Stimulated activated CD8-positive, alpha-beta memory T cell treated with anti-CD3 and anti-CD28 coated beads, Interleukin-7, amount 100 ng/mL, for 1 hour (primary cell): Measurements from ENCODE around the gene MLH3.
"Not testable (repeated sequence)": the region's sequence is repeated elsewhere in the genome, so short reads cannot be mapped to it uniquely, and the experiment has no call there.

Experiments
- DNase-seq, 2 donors: peaks; one replicate each; pipeline ENCODE4 v3.0.0-alpha.2; 2020; ENCODE audit warnings: low read depth in 2 of 2

Gene MLH3

DNA sequence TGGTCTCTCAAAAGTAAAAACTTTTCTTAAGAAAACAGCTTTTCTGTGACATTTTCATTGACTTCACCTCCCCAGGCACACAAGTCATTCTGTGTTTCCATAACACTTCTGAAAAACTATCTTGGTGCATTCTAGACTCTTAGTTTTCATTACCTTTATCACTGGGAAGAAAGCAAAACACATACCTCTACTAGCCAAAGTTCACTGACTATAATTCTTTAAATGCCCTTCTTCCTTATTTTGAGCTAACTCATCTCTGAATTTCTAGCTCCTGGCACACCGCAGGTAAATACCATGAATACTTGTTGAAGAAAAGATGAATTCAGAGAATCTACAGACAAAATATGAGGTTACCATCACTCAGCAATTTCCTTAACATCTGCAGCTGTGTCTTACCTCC lies 21.1 kb downstream of the MLH3 start:
- no peak for DNase-seq

DNA sequence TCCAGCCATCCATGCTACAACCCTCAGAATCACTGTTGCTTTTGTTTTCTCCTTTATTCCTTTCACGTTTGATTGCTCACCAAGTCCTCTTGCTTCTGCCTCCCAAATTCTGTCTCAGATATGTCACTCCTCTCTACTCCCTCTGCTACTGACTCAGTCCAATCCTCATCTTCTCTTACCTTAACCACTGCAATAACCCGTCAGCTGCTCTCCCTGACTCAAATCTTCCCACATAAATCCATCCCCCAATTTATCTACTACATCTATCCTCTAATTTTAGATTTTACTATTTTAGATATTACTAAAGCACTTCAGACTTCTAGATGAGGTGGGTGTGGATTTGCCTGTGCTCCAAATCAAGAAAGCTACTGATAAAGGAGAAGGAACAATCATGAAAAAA lies 25.4 kb downstream of the MLH3 start:
- DNase-seq: no peak

DNA sequence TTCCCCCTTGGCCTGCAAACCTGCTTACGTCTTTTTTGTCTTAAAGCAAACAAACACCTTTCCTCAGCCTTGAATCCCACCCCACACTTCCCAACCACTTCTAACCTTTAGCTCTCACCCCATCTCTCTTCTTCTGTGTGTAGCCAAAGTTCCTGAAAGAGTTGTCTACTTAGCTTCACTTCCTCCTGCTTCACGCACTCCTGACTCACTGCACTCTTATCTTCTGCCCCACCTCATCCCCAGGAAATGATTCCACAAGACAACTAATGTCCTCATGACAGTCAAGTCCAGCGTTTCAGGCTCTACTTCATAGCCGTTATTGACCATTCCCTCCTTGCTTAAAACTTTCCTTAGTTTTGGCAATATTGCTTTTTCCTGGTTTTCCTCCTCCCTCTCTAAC lies 26.2 kb downstream of the MLH3 start:
- DNase-seq: no peak

DNA sequence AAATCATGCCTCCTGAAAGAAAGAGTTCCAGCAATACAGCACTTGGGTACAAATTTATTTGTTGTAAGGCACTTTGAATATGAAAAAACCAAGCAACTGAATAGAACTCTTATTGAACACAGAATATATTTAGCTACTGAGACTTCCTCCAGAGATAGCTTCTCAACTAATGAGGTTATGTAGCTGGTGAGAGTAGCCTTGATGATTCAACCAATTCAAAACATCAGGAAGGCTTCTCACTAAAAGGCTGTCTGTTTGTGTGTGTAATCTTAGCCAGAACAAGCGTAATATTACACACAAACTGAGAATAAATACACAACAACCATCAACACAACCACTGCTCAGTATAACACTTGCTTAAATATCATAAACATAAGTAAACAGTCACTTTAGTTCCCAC lies 28.2 kb downstream of the MLH3 start:
- DNase-seq: no peak

DNA sequence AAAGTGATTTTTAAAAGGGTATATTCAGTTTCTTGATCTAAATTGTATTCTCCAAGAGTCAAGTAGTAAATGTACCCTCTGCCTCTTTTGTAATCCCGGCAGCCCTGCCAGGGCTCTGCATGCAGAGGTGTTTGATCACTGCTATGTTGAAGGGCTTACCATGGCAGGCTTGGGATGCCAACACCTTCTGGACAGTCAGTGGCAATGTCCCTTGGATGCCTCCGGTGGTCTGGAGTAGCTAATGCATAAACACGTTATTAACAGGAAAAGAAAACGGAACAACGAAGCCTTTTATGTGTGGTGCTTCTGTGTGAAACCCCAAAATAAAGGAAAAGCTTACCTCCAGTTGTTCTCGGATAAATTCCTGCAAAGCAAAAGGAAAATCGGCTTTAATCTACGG lies 28.6 kb downstream of the MLH3 start:
- DNase-seq: no peak

DNA sequence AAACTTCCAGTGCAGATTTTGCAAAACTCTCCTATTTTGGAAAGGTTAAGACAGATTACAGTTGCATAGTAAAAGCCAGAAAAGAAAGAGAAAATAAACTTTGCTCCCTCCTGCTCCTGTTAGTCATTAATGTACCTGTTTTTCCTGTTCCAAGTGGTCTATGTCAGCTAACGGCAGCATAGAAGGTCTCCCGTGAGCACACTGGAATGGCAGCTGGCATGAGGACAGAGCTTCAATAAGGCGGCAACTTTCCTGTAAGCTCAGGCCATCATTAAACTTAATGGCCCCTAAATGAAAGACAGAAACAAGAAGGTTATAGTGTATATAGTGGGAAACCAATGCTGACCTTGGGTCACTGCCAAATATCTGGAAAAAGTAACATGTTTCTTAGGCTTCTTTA lies 32.6 kb downstream of the MLH3 start:
- no peak for DNase-seq

DNA sequence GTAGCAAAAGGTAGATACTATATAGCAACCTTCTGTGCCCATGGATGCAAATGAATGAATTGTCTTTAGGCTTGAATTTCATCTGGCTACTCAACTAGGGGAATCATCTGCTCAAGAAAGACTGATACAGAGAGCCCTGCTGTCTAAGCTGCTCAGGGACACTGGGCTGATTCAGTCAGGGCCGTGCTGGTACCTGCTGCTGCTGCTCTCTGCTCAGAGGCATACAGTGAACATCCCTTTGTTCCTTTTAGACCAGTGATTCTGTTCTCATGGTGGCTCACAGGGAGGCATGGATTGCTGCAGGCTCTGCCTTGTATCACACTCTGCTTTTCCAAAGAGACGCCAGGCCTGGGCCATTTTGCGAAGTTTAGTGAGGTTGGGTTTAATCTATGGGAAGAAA lies 34.5 kb downstream of the MLH3 start:
- DNase-seq: no peak

DNA sequence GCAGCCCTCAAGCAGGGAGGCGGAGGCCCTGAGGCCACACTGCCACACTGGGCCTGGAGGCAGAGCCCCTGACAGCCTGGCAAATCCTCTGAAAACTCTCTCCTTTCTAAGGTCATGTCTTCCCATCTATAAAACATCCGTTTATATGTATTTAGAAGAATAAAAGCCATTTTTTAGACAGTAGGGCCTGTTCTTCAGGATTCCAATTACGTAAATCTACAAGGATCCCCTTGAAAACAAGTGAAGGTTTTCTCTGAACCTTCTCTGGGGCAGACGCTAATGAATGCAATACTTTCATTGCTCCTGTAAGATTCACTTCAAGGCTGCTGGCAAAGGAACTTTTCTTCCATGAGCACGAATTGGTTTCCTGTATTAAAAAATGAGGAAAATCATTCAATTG lies 35.8 kb downstream of the MLH3 start:
- DNase-seq: no peak

DNA sequence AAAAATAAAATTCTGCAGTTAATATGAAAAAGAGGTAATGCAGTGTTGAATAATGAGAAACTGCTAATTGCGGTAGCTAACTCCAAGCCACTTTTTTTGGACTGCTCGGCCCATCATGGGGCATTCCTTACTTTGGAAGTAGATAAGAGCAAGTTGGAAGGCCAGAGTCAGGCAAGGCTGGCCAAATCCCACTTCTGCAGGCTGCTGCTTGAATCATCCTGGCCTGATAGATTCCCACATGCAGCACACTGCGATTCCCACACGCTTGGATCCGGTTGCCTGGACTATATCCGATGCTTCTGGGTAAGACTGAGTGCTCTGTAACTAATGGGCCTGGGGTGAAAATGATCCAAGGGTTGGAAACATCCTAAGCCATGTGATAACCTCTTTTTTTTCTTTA lies 38.0 kb downstream of the MLH3 start:
- no peak for DNase-seq

DNA sequence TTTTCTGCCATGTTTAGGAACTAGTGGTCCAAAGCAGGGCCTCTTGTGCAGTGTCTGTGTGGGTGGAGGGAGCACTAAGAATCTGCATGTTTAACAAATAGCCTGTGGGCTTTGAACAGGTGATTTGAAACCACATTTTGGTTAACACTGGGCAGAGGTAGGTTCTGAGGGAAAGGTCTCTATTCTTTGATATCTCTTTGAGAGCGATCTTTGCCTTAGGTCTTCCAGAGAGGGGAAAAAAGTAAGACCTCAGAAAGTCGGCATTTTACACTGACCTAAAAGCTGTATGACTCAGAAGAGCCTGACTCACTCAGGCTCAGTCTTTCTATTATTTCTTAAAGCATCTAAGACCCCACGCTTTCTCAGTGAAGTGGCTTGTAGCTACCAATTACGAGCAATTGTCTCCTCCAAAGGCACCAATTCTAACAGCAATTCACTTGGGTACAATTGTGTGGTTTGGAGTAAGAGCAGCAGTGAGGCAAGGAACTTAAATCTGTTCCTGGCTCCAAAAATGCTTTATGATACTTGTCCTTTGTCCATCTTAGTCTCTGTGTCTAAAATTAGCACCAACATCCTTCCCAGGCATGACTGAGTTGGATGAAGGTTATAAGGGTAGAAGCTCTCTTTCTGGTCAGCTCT lies 39.8 kb downstream of the MLH3 start:
- no peak for DNase-seq

DNA sequence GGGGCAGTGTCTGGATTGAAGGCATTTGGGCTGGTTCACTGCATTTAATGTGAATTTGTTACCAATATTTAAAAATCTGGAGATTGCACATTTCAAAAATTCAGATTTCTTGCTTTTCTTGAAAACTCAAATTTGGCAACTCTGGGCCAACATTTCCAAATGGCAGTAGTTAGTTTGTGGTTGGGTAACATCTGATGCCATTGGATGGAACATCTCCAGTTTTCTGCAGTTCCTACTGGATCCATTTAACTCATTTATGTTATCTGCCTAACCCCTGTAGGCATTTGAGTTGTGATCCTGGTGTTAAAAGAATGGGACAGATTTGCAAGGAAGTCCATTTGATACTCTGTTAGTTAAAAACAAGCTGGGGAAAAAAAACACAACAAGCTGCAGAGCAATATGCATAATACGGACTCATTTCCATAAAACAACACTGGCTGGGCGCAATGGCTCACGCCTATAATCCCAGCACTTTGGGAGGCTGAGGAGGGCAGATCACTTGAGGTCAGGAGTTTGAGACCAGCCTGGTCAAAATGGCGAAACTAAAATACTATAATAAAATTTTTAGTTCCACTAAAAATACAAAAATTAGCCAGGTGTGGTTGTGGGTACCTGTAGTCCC lies 40.7 kb downstream of the MLH3 start:
- DNase-seq: no peak

DNA sequence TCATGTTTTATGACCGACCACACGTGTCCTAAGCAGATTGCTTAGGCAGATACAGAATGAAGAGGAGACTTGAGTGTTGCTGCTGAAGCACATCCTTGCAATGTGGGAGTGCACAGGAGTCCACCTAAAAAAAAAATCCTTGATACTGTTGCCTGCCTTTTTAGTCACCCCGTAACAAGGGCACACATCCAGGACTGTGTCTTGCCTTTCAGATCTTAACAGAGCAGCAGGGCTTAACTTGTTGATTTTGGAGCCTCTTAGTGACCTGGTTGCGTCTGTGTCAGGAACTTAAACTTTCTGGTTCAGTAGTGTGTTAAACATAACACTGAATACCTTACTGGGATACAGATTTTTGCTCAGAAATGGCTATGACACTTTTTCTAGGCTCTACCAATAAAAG lies 42.1 kb downstream of the MLH3 start:
- DNase-seq: no peak

DNA sequence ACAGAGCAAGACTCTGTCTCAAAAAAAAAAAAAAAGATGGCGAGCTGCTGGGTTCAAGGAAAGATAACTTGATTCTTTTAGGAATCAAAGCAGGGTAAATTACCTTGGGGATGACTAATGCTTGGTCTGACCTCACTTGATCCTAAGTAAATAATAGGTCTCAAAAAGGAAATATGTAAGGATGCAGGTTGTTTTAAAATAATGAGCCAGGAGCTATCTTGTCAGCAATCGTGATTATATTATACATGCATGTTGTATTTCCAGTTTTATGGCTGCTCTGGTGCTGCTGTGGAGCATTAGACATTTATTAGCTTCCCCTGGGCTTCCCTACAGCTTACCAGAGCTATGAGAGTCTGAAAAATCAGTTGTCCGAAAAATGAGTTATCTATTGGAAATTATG lies 45.9 kb downstream of the MLH3 start:
- DNase-seq: no peak

DNA sequence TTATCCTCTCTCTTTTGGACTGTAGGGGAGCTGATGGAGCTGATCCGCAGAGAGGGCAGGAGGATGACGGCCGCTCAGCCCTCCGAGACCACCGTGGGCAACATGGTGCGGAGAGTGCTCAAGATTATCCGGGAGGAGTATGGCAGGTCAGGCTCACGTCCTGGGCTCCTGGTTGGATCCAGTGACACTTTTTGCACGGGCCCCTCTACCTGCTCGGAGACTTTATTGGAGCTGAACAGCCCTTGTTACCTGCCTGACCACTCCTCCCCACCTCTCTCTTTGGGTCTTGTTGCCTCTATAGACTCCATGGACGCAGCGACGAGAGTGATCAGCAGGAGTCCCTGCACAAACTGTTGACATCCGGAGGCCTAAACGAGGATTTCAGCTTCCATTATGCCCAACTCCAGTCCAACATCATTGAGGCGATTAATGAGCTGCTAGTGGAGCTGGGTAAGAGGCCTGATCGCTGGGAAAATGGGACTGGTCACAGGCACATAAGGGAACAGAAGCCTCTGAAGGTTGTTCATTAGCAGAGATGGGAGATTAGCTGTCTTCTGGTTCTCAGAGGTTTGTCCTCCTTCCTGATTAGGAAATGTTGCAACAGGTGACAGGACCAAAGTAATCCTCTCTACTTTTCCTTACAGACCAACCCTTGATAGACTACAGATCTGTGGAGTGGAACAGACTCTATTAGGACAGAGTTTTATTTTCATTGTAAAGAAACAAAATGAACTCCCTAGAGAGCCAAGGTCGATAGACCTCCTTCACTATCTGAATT lies 47.8 kb downstream of the MLH3 start:
- no peak for DNase-seq

DNA sequence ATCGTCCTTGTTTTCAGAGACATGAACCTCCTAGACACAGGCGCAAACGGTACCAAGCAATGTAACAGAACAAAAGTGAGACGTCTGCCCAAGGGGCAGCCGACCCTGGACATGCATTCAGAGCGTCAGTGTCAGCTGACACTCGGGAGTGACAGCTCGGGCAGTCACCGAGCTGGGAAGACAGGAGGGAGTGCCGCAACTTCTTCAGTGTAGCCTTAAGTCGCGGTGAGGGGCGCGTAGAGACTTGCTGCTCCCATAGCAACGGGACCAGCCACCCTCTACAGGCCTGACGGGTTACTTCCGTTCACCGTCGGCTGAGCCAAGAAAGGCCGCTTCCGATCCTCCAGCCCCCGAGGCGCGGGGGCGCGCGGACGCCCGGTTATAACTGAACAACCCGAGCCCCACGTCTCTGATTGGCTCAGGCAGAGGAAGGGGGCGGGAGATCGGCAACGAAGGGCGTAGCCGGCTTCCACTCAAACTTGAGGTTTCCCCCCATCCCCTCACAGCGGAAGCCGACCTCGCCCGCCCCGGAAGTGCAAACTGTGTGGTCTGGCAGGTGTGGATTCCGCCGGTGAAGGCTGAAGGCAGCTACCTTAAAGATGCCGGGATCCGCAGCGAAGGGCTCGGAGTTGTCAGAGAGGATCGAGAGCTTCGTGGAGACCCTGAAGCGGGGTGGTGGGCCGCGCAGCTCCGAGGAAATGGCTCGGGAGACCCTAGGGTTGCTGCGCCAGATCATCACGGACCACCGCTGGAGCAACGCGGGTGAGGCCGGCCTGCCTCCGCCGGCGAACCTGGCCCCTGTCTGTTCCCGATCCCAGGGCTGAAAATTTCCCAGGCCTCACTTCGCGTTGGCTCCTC lies 48.6 kb downstream of the MLH3 start, which contains the start of gene EIF2B2:
Gene EIF2B2, plus strand, starts transcription at position 530 of the 858 bp plus-strand sequence. Its CDS starts 70 bp downstream, at position 600.
- peak; percentile 98 for DNase-seq

DNA sequence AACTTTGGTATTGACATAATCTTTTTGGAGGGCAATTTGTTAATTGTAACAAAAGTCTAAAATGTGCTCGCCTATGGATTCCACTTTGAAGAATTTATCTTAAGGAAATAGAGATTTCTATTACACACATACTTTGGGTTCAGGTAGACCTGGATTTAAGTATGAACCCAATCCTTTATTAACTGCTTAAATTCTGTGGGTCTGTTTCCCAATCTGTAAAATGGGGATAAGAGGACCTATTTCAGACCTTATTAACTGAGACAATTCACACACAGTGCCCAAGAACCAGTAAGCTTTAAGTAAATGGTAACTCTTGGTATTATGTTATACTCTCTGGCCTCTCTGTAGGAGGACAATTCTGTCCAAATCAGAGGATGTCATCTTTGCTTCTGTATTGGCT lies 49.4 kb downstream of the MLH3 start:
- no peak for DNase-seq

DNA sequence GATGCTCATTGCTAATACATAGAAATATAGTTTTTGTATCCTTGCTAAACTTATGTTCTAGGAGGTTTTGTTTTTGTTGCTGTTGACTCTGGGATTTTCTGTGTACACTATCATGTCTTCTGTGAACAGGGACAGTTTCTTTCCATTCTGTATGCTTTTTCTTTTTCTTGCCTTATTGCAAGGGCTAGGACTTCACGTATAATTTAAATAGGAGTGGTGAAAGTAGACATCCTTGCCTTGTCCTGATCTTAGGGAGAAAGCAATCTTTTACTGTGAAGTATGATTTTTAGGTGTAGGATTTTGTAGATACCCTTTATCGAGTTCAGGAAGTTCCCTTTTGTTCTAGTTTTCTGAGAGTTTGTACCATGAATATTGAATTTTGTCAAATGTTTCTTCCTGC lies 50.0 kb downstream of the MLH3 start:
- no peak for DNase-seq

DNA sequence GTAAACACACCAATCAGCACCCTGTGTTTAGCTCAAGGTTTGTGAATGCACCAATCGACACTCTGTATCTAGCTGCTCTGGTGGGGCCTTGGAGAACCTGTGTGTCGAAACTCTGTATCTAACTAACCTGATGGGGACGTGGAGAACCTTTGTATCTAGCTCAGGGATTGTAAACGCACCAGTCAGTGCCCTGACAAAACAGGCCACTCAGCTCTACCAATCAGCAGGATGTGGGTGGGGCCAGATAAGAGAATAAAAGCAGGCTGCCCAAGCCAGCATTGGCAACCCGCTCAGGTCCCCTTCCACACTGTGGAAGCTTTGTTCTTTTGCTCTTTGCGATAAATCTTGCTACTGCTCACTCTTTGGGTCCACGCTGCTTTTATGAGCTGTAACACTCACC lies 55.5 kb downstream of the MLH3 start:
- DNase-seq: not testable (repeated sequence)

DNA sequence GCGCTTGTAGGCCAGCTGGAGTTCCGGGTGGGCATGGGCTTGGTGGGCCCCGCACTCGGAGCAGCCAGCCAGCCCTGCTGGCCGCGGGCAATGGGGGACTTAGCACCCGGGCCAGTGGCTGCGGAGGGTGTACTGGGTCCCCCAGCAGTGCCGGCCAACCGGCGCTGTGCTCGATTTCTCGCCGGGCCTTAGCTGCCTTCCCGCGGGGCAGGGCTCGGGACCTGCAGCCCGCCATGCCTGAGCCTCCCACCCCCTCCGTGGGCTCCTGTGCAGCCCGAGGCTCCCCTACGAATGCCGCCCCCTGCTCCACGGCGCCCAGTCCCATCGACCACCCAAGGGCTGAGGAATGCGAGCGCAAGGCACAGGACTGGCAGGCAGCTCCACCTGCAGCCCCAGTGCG lies 57.1 kb downstream of the MLH3 start:
- DNase-seq: not testable (repeated sequence)

DNA sequence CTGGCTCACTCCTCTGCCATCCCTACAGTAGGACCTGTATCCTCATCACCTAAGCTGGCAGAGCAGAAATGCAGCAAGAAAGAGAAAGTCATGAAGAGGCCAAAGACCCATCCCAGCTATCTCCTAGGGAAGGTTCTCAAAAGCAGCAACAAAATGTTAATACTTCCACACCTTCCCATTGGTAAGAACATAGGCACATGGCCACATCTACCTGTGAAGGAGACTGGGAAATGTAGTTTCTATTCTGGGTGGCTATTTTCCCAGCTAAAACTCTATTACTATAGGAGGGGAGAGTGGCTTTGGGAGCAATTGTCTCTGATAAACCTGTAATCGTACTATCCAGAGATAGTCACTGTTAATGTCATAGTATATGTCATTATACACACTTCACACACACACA lies 62.3 kb downstream of the MLH3 start:
- DNase-seq: no peak

DNA sequence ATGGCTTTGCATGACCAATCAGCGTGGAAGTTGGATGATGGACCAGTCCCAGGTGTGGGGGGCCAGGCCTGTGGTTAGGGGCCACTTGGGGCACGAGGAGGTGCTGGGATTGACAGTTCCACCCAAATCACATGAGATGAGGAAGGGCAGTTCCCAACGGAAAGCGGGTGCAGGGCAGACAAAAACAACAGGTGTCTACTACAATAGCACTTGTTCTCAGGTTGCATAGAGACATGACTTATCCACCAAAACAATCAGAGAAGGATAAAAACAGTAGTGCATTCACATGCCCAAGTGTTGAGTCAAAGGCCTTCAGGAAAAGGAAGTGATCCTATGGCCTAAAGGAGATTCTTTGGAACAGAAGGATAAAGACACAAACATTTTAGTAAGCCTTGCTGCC lies 63.1 kb downstream of the MLH3 start:
- no peak for DNase-seq

DNA sequence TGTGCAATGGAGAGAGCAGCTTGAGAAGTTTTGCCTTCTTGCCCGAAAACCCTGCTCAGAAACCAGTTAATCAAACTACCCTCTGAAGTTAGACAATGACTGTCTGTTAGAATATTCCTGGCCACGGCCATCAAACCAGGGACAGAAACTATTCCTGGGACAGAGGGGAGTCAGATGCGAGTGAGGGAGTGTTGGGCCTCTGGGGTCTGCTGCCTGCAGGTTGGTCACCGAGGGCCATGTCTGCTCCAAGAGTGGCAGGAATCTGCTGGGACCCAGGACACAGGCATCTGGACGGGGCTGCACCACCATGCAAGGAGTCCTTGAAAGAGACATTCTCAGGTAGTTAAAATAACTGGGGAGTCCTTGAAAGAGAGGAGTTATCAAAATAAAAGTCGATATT lies 65.5 kb downstream of the MLH3 start:
- no peak for DNase-seq

DNA sequence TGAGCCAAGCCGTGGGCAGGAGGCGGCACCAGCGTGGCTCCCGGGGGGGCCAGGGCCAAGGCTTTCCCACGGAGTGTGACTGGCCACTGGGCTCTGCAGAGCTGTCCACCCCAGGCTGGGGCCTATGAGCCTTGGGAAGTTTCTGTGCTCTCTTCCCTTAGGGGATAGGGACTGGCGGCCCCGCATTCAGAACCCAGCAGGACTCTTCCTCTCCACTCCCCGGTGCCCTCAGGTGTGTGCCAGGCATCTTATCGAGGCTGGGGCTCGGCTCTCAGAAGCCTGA lies 66.3 kb downstream of the MLH3 start:
- DNase-seq: no peak
